ENCODE results near the gene ISYNA1. TPM values are rescaled to one million over a fixed set of nuclear protein-coding genes. Genes with fewer than 3 reads are reported as not detected.

The ISYNA1 gene
- total and polyA plus RNA-seq, 8 donors = 7.8 to 47.3 (median 15.4) TPM

DNA sequence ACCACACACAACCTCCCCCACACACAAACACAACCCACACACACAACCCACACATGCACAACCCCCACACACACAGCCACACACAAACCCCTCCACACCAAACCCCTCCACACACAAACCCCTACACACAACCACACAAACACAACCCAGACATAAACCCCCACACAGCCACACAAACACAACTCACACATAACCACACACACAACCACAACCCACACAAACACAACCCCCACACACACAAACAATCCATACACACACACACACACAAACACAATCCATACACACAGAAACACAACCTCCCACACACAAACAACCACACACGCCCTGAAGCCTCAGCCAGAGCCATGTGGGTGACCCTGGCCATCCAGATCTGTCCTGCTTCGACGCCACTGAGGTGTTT lies 30.0 kb upstream of the ISYNA1 start:
- TF ChIP-seq EP300 (IDR thresholded peaks at IDR 0.05) = no peak
- no peak for TF ChIP-seq POLR2A (IDR thresholded peaks at IDR 0.05)
- TF ChIP-seq, protein P1, sequence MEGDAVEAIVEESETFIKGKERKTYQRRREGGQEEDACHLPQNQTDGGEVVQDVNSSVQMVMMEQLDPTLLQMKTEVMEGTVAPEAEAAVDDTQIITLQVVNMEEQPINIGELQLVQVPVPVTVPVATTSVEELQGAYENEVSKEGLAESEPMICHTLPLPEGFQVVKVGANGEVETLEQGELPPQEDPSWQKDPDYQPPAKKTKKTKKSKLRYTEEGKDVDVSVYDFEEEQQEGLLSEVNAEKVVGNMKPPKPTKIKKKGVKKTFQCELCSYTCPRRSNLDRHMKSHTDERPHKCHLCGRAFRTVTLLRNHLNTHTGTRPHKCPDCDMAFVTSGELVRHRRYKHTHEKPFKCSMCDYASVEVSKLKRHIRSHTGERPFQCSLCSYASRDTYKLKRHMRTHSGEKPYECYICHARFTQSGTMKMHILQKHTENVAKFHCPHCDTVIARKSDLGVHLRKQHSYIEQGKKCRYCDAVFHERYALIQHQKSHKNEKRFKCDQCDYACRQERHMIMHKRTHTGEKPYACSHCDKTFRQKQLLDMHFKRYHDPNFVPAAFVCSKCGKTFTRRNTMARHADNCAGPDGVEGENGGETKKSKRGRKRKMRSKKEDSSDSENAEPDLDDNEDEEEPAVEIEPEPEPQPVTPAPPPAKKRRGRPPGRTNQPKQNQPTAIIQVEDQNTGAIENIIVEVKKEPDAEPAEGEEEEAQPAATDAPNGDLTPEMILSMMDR (IDR thresholded peaks at IDR 0.05) = no peak
- TF ChIP-seq POLR2AphosphoS5 (IDR thresholded peaks at IDR 0.05) = no peak
- Histone ChIP-seq H3K27ac (peak overlapping the region in 2 of 5 donors; percentile 42 to 85), H3K9me3 (no peaks in the 10 kb centered on the region), H3K27me3 (no peaks in the 10 kb centered on the region), H3K36me3 (peaks cover 3 to 50% (median 39%) of the 10 kb centered on the region in 4 donors), H3K4me3 (no peak overlapping the region), H3K4me1 (peaks cover 60 to 80% (median 65%) of the 10 kb centered on the region in 4 donors)
- intact Hi-C loops (cut with DNase I; ENCODE audit: low total_unique reads) = loop anchor here (10.0 kb wide), 1 partner anchor 97 kb away; no protein-coding TSS in a partner anchor
- DNase-seq = no peak
- WGBS, 5 donors = 68 to 89% (median 86%) methylated on average over 3 of the region's 3 CpGs

DNA sequence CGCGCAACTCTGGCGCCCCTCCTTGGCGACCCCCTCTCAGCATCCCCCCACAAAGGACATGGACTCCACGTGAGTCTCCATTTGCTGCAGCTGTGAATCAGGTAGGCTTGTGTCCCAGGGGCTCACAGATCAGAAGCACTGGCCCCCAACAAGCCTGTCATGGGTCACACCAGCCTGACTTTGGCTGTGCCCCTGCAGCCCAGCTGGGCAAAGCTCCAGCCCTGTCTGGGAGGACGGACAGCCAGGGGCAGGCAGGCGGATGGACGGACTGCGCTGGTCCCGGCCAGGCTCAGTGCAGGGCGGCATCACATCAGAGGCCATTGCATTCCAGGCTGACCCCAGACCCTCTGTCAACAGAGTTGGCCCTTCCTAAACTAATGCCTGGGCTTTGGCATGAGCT lies 28.4 kb upstream of the ISYNA1 start:
- H3K36me3 ChIP-seq = peaks cover 9 to 49% (median 34%) of the 10 kb centered on the region in 4 donors
- no peaks in the 10 kb centered on the region for H3K27me3 ChIP-seq
- no peaks in the 10 kb centered on the region for H3K9me3 ChIP-seq
- 88 to 94% (median 92%) methylated on average over 5 to 11 of the region's 11 CpGs for WGBS, 5 donors
- no peak overlapping the region for H3K4me3 ChIP-seq
- intact Hi-C loops (cut with DNase I; ENCODE audit: low total_unique reads) = loop anchor here (10.0 kb wide), 1 partner anchor 98 kb away; no protein-coding TSS in a partner anchor
- H3K4me1 ChIP-seq = peaks cover 65 to 95% (median 73%) of the 10 kb centered on the region in 4 donors
- TF ChIP-seq EP300 (IDR thresholded peaks at IDR 0.05) (no peak), POLR2AphosphoS5 (IDR thresholded peaks at IDR 0.05) (no peak), POLR2A (IDR thresholded peaks at IDR 0.05) (no peak)
- TF ChIP-seq, protein P1 (IDR thresholded peaks at IDR 0.05) = no peak
- H3K27ac ChIP-seq = peak overlapping the region in 3 of 5 donors; percentile 85 to 87 (median 85)
- no peak for DNase-seq

DNA sequence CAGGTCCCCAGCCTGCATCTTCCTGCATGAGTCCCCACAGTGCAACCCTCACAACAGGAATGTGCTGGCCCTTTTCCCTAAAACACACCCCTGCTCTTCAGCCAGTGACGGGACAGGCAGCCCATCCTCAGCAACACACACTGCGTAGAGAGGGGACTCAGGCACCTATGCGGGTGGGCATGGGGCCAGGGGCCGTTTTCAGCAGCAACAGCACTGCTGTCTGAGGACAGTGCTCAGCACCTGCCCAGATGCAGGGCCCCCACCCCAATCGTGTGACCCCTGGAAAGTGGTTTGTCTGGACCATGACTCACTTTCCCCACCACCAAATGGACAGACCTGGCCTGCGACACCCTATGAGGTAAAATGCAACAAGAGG lies 28.0 kb upstream of the ISYNA1 start:
- Histone ChIP-seq H3K27ac (peak overlapping the region in 4 of 5 donors; percentile 73 to 87 (median 85)), H3K27me3 (no peaks in the 10 kb centered on the region), H3K4me1 (peaks cover 69 to 95% (median 77%) of the 10 kb centered on the region in 4 donors), H3K36me3 (peaks cover 12 to 49% (median 34%) of the 10 kb centered on the region in 4 donors), H3K9me3 (no peaks in the 10 kb centered on the region), H3K4me3 (no peak overlapping the region)
- intact Hi-C loops (cut with DNase I; ENCODE audit: low total_unique reads) = loop anchor here (10.0 kb wide), 1 partner anchor 99 kb away; no protein-coding TSS in a partner anchor
- no peak for DNase-seq
- TF ChIP-seq, protein P1 (IDR thresholded peaks at IDR 0.05) = no peak
- TF ChIP-seq POLR2A (IDR thresholded peaks at IDR 0.05) (no peak), EP300 (IDR thresholded peaks at IDR 0.05) (no peak), POLR2AphosphoS5 (IDR thresholded peaks at IDR 0.05) (no peak)
- WGBS, 5 donors = 85 to 100% (median 88%) methylated on average over 2 to 6 of the region's 6 CpGs

DNA sequence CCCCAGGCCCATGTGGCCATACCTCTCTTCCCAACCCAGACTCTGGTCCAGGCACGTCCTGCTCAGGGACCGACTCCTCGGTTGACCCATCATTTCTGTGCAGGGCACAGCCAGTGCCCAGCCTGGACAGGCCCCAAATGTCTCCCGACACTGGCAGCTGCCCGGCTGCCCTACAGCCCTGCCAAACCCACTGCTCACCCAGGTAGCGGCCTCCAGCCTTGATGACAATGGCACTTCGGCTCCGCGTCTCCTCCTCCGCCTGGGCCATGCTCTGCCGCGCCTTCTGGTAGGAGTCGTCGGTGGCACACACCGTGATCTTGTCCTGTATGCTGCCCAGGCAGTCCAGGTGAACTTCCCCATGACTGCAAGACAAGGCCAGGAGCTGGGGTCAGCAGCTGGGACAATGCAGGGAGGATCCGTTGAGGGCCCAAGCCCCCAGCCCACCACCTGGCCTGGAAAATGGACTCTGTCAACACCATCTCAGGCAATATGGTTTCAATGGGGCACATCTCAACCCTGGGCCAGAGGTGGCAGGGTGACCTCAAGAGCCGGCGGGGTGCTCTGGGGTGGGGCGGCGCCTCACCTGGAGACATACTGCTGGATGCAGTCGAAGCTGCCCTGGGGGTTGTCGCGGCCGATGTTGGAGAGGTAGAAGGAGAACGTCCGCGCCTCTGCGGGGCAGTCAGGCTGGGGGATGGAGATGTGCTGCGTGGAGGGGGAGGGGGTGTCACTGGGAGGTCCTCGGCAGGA lies 27.5 kb upstream of the ISYNA1 start:
- Histone ChIP-seq H3K27ac (peak overlapping the region; percentile 42 to 87 (median 85)), H3K4me1 (peaks cover 71 to 95% (median 79%) of the 10 kb centered on the region in 4 donors), H3K27me3 (no peaks in the 10 kb centered on the region), H3K36me3 (peaks cover 15 to 49% (median 34%) of the 10 kb centered on the region in 4 donors), H3K4me3 (no peak overlapping the region), H3K9me3 (no peaks in the 10 kb centered on the region)
- no peak for DNase-seq
- intact Hi-C loops (cut with DNase I; ENCODE audit: low total_unique reads) = loop anchor here (10.0 kb wide), 1 partner anchor 99 kb away; no protein-coding TSS in a partner anchor
- WGBS, 5 donors = 87 to 91% (median 91%) methylated on average over 24 to 30 of the region's 30 CpGs
- no peak for TF ChIP-seq EP300 (IDR thresholded peaks at IDR 0.05)
- TF ChIP-seq, protein P1 (IDR thresholded peaks at IDR 0.05) = no peak
